ENCODE measurements around the gene GAL3ST1.

The GAL3ST1 gene

DNA sequence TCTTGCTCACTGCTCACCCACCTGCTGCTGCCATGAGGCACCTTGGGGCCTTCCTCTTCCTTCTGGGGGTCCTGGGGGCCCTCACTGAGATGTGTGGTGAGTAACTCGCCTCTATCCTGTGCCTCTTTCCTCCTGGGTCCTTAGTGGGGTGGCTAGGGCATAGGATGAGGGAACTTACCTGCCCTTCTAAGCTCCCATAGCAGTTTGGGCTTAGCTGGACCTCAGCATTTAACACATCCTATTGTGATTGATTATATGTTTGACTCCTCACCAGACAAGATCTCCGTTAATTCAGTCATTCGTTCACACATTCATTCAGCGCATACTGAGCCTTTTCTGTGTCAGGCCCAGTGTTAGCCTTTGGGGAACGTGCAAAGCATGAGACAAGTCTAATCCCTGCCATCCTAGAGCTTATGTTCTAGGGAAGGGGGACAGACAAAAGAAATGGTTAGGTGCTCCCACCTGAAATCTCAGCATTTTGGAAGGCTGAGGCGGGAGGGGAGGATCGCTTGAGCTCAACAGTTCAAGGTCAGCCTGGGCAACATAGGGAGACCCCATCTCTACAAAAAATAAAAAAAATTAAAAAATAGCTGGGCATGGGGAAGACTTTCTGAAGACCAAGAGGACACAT lies 33.0 kb upstream of the GAL3ST1 start:
- Histone ChIP-seq H3K36me3 (peaks cover 22% of the 10 kb centered on the region), H3K9me3 (ENCODE audit: severe bottlenecking) (no peaks in the 10 kb centered on the region), H3K27ac (peak overlapping the region; percentile 98), H3K4me3 (ENCODE audit: low read depth, low read length) (peak overlapping the region; percentile 54), H3K27me3 (ENCODE audit: insufficient read depth, low read depth, severe bottlenecking) (no peaks in the 10 kb centered on the region)
- DNase-seq, result no peak
- TF ChIP-seq, protein P1, sequence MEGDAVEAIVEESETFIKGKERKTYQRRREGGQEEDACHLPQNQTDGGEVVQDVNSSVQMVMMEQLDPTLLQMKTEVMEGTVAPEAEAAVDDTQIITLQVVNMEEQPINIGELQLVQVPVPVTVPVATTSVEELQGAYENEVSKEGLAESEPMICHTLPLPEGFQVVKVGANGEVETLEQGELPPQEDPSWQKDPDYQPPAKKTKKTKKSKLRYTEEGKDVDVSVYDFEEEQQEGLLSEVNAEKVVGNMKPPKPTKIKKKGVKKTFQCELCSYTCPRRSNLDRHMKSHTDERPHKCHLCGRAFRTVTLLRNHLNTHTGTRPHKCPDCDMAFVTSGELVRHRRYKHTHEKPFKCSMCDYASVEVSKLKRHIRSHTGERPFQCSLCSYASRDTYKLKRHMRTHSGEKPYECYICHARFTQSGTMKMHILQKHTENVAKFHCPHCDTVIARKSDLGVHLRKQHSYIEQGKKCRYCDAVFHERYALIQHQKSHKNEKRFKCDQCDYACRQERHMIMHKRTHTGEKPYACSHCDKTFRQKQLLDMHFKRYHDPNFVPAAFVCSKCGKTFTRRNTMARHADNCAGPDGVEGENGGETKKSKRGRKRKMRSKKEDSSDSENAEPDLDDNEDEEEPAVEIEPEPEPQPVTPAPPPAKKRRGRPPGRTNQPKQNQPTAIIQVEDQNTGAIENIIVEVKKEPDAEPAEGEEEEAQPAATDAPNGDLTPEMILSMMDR (IDR thresholded peaks at IDR 0.05; ENCODE audit: low read depth, low read length), result no peak

DNA sequence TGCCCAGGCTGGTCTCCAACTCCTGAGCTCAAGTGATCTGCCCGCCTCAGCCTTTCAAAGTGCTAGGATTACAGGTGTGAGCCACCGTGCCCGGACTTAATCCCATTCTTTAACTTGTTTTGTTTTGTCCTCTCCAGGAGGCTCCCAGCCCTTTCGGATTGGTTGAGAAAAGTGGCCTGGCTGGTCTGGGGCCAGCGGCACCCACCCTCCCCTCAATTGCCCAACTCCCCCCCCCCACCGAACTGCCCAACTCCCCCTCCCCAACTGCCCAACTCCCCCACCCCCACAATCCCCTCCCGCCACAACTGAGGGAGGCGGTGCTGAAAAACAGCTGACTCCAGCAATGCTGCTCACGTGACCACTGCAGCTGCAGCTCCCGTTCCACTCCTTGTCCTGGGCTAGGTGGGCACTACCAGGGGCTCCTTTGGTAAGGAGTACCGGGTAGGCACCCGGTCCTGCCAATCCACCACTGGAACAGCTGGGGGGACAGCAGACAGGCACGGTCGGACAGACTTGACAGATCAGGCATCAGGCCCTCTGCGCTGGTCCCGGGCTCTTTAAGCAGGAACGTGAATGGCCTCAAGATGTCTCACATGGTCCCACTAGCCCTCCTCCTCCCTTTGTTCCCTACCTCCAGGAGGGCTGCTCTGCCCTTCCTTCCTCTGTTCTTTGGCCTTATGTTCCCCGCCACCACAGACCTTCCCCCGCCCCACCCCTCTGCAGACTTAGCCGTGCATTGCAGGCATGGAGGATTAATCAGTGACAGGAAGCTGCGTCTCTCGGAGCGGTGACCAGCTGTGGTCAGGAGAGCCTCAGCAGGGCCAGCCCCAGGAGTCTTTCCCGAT lies 32.2 kb upstream of the GAL3ST1 start, which contains the start of gene TCN2:
Gene TCN2 (plus strand): TSS at position 720 of the 845 bp plus-strand sequence. CDS start 158 bp downstream, outside the sequence.
- DNase-seq, result peak; percentile 95
- Histone ChIP-seq H3K36me3 (peaks cover 14% of the 10 kb centered on the region), H3K27me3 (ENCODE audit: insufficient read depth, low read depth, severe bottlenecking) (no peaks in the 10 kb centered on the region), H3K4me3 (ENCODE audit: low read depth, low read length) (peak within 1 kb of the TSS; percentile 54), H3K27ac (peak within 1 kb of the TSS; percentile 98), H3K9me3 (ENCODE audit: severe bottlenecking) (no peaks in the 10 kb centered on the region)
- TF ChIP-seq, protein P1 (IDR thresholded peaks at IDR 0.05; ENCODE audit: low read depth, low read length), result no peak

DNA sequence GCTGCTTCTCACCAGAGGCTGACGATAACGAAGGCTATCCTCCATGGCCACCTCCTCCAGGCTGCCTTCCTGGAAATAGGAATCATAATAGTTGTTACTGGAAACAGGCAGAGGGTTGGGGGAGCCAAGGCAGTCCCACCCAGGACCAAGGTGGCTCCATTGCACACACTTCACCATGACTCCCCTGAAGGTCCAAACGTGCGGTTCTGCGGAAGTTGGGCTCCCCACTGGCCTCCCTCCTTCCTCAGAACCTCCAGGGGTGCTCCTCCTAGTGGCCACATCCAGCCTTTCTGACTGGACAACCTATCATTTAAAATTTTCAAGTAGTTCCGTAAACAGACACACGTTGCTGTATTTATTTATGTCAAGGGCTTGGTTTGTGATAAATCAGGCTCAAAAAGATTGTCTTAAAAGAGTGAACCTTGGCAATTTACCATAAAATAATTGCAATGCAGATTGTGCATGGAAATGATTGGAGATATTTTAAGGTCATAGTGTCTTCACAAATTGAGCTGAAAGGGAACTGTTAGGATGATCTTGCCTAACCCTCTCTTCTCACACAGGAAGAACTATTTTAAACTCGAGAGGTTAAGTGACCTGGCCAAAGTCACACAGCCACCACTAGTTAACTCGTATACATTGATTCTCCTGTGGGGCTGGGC lies 31.1 kb upstream of the GAL3ST1 start:
- H3K4me3 ChIP-seq (ENCODE audit: low read depth, low read length), result peak overlapping the region; percentile 54
- DNase-seq, result peak; percentile 58
- H3K9me3 ChIP-seq (ENCODE audit: severe bottlenecking), result no peaks in the 10 kb centered on the region
- peak overlapping the region; percentile 98 for H3K27ac ChIP-seq
- peaks cover 5% of the 10 kb centered on the region for H3K36me3 ChIP-seq
- TF ChIP-seq, protein P1 (IDR thresholded peaks at IDR 0.05; ENCODE audit: low read depth, low read length), result peak; percentile 71
- H3K27me3 ChIP-seq (ENCODE audit: insufficient read depth, low read depth, severe bottlenecking), result no peaks in the 10 kb centered on the region

DNA sequence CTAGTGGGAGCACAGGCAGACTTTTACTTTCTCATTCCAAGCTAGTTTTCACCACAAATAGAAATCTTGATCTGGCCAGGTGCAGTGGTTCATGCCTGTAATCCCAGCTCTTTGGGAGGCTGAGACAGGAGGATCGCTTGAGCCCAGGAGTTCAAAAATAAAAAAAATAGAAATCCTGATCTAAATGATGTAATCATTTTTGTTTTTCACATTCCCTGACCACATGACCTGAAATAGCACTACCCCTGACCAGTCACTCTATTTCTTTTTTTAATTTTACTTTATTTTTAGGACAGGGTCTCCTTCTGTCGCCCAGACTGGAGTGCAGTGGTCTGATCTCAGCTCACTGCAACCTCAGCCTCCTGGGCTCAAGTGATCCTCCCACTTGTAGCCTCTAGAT lies 30.3 kb upstream of the GAL3ST1 start:
- TF ChIP-seq, protein P1 (IDR thresholded peaks at IDR 0.05; ENCODE audit: low read depth, low read length), result no peak
- Histone ChIP-seq H3K9me3 (ENCODE audit: severe bottlenecking) (no peaks in the 10 kb centered on the region), H3K36me3 (no peaks in the 10 kb centered on the region; the same call in 1 of the 2 replicates), H3K4me3 (ENCODE audit: low read depth, low read length) (no peak overlapping the region), H3K27ac (no peak overlapping the region), H3K27me3 (ENCODE audit: insufficient read depth, low read depth, severe bottlenecking) (no peaks in the 10 kb centered on the region)
- no peak for DNase-seq

DNA sequence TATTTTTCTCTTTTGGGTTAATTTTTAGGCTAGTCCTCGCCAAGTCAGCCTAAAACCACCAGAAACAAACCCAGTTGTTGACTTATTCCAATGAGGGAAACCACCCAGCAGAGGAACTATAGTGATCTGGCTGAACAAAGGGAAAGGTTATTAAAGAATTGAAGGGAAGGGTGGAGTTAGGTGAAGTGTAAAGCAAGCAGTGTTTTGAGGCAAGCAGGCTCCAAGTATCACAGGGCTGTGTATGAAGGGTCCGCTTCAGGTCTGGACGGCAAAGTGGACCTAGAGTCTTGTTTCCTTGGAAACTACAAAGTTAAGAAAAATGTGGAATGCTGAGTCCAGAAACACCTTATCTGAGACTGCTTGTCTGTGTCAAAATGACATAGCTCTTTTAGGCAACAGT lies 29.3 kb upstream of the GAL3ST1 start:
- H3K27me3 ChIP-seq (ENCODE audit: insufficient read depth, low read depth, severe bottlenecking), result no peaks in the 10 kb centered on the region
- no peak overlapping the region for H3K4me3 ChIP-seq (ENCODE audit: low read depth, low read length)
- H3K36me3 ChIP-seq, result no peaks in the 10 kb centered on the region
- H3K9me3 ChIP-seq (ENCODE audit: severe bottlenecking), result no peaks in the 10 kb centered on the region
- TF ChIP-seq, protein P1 (IDR thresholded peaks at IDR 0.05; ENCODE audit: low read depth, low read length), result no peak
- H3K27ac ChIP-seq, result no peak overlapping the region
- no peak for DNase-seq

Measured in WERI-Rb-1 (cell line).